OCI-LY1 (cell line): ENCODE measurements around the gene DACH1.

Experiments used
- H2AFZ ChIP-seq: fragments of 200-600 bp; sonication (generic), shearing (Covaris generic); 2 replicates; pipeline ENCODE4 v1.6.0; 2014; ENCODE audit warnings: antibody characterized with exemption, mild to moderate bottlenecking, low read length
- H3F3A ChIP-seq: fragments of 200-600 bp; sonication (generic), shearing (Covaris generic); 2 replicates; pipeline ENCODE4 v1.6.0; 2014; ENCODE audit warnings: mild to moderate bottlenecking, antibody characterized with exemption, low read length, moderate library complexity; ENCODE audit not compliant: insufficient read depth
- H3K27ac ChIP-seq: fragments of 200-600 bp; sonication (generic); 2 replicates; pipeline ENCODE4 v1.5.1; 2014; ENCODE audit warnings: low read length, mixed run types, mild to moderate bottlenecking, low read depth; ENCODE audit not compliant: poor library complexity, severe bottlenecking
- H3K27me3 ChIP-seq: fragments of 200-600 bp; sonication (generic); 2 replicates; pipeline ENCODE4 v1.6.0; 2014; ENCODE audit warnings: antibody characterized with exemption, mild to moderate bottlenecking, low read length, moderate library complexity; ENCODE audit not compliant: insufficient read depth
- H3K36me3 ChIP-seq: fragments of 200-600 bp; sonication (generic); 2 replicates; pipeline ENCODE4 v1.6.1; 2014; ENCODE audit warnings: mild to moderate bottlenecking, antibody characterized with exemption, low read length, moderate library complexity, mixed read lengths; ENCODE audit not compliant: insufficient read depth
- H3K4me1 ChIP-seq: fragments of 200-600 bp; sonication (generic); 2 replicates; pipeline ENCODE4 v1.5.1; 2014; ENCODE audit warnings: mild to moderate bottlenecking, low read length, moderate library complexity; ENCODE audit not compliant: insufficient read depth, severe bottlenecking
- H3K4me2 ChIP-seq: fragments of 200-600 bp; sonication (generic), shearing (Covaris generic); 2 replicates; pipeline ENCODE4 v1.6.1; 2014; ENCODE audit warnings: low read length
- H3K4me3 ChIP-seq: fragments of 200-600 bp; sonication (generic); 2 replicates; pipeline ENCODE4 v1.5.1; 2014; ENCODE audit warnings: low read length, low read depth, mild to moderate bottlenecking, mixed read lengths; ENCODE audit not compliant: poor library complexity, severe bottlenecking
- H3K79me2 ChIP-seq: fragments of 200-600 bp; shearing (Covaris generic); 2 replicates; pipeline ENCODE4 v1.6.1; 2016; ENCODE audit warnings: mixed run types, low read length, mixed read lengths; ENCODE audit not compliant: insufficient read depth
- H3K9ac ChIP-seq: fragments of 200-600 bp; sonication (generic), shearing (Covaris generic); 2 replicates; pipeline ENCODE4 v1.6.1; 2014; ENCODE audit warnings: mild to moderate bottlenecking, low read length, mixed read lengths
- H3K9me2 ChIP-seq: fragments of 200-600 bp; sonication (generic), shearing (Covaris generic); 2 replicates; pipeline ENCODE4 v1.6.1; 2014; ENCODE audit warnings: low read depth, mild to moderate bottlenecking, low read length, mixed read lengths
- H3K9me3 ChIP-seq: fragments of 200-600 bp; shearing (Covaris generic); 2 replicates; pipeline ENCODE4 v1.6.1; 2014; ENCODE audit warnings: low read length, mixed read lengths
- H4K20me1 ChIP-seq: fragments of 200-600 bp; sonication (generic), shearing (Covaris generic); 2 replicates; pipeline ENCODE4 v1.6.0; 2016; ENCODE audit warnings: mild to moderate bottlenecking, low read length; ENCODE audit not compliant: insufficient read depth
- EZH2 ChIP-seq: fragments of 200-600 bp; sonication (generic), shearing (Covaris generic); IDR thresholded peaks from 2 replicates; pipeline ENCODE4 v1.8.0; 2017; ENCODE audit warnings: borderline replicate concordance, mixed run types, mild to moderate bottlenecking, antibody characterized with exemption, low read length, moderate library complexity, mixed read lengths
- TF ChIP-seq, protein P1 (sequence below): fragments of 200-600 bp; sonication (generic), shearing (Covaris generic); IDR thresholded peaks from 2 replicates; pipeline ENCODE4 v1.5.1; 2017; ENCODE audit warnings: mild to moderate bottlenecking, antibody characterized with exemption, low read length, moderate library complexity, mixed read lengths

The DACH1 gene

DNA sequence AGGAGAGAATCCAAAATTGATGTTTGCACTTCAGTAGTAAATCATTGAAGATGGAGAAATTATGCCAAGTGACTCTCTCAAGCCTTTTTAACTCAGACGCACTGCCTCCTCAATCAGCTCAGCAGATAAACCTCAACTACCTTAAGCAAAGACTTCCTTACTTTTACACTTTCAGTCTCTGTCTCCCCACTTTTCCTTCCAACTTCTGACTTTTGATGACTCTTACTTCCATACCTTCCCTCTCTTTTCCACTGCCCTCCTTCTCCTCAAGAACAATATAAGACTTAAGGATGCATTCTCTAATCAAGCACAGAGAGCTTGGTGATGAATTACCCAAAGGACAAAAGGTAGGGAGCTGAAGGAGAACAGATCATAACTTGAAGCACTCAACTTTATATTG is 4.8 kb upstream of the DACH1 start:
- Histone ChIP-seq H3K9me3 (no peaks in the 10 kb centered on the region), H3K27me3 (no peaks in the 10 kb centered on the region), H3K4me3 (no peak overlapping the region), H3F3A (no peaks in the 10 kb centered on the region), H3K9me2 (no peaks in the 10 kb centered on the region), H3K9ac (no peak overlapping the region), H3K4me2 (no peak overlapping the region), H3K36me3 (no peaks in the 10 kb centered on the region), H4K20me1 (no peaks in the 10 kb centered on the region), H3K4me1 (no peaks in the 10 kb centered on the region), H2AFZ (no peak overlapping the region), H3K79me2 (no peaks in the 10 kb centered on the region), H3K27ac (no peak overlapping the region)
- TF ChIP-seq EZH2 = no peak
- TF ChIP-seq, protein P1, sequence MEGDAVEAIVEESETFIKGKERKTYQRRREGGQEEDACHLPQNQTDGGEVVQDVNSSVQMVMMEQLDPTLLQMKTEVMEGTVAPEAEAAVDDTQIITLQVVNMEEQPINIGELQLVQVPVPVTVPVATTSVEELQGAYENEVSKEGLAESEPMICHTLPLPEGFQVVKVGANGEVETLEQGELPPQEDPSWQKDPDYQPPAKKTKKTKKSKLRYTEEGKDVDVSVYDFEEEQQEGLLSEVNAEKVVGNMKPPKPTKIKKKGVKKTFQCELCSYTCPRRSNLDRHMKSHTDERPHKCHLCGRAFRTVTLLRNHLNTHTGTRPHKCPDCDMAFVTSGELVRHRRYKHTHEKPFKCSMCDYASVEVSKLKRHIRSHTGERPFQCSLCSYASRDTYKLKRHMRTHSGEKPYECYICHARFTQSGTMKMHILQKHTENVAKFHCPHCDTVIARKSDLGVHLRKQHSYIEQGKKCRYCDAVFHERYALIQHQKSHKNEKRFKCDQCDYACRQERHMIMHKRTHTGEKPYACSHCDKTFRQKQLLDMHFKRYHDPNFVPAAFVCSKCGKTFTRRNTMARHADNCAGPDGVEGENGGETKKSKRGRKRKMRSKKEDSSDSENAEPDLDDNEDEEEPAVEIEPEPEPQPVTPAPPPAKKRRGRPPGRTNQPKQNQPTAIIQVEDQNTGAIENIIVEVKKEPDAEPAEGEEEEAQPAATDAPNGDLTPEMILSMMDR = no peak

DNA sequence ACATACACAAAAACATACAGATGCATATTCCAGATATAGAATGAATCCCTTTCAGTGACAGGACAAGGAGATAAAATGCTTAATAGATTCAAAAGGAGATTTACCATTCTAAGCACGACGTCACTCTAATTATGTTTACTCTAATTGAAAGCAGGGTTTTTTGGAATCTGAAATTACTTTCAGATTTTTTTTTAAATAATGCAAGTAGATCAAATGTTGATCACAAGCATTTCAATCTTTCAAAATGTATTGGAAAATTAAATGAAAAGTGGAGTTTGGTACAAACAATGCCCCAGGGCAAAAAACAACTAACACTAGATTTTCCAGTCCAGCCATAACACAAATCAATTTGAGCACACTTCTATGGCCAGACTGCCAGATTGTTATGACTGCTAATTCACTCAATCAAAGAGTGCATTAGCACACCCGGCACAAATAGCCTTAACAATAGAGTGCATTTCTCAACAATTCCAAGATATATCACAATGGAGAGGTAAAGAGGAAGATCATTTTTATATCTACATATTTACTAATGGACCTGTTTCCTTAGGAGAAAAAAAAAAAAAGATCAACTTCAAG is 4.3 kb upstream of the DACH1 start:
- H4K20me1 ChIP-seq = no peaks in the 10 kb centered on the region
- H3K27ac ChIP-seq = no peak overlapping the region
- H3K9ac ChIP-seq = no peak overlapping the region
- H3K9me3 ChIP-seq = no peaks in the 10 kb centered on the region
- no peak overlapping the region for H3K4me3 ChIP-seq
- no peaks in the 10 kb centered on the region for H3K4me1 ChIP-seq
- no peaks in the 10 kb centered on the region for H3K9me2 ChIP-seq
- no peak overlapping the region for H2AFZ ChIP-seq
- H3F3A ChIP-seq = no peaks in the 10 kb centered on the region
- TF ChIP-seq EZH2 = no peak
- TF ChIP-seq, protein P1 = no peak
- H3K79me2 ChIP-seq = no peaks in the 10 kb centered on the region
- no peaks in the 10 kb centered on the region for H3K27me3 ChIP-seq
- no peaks in the 10 kb centered on the region for H3K36me3 ChIP-seq
- no peak overlapping the region for H3K4me2 ChIP-seq

DNA sequence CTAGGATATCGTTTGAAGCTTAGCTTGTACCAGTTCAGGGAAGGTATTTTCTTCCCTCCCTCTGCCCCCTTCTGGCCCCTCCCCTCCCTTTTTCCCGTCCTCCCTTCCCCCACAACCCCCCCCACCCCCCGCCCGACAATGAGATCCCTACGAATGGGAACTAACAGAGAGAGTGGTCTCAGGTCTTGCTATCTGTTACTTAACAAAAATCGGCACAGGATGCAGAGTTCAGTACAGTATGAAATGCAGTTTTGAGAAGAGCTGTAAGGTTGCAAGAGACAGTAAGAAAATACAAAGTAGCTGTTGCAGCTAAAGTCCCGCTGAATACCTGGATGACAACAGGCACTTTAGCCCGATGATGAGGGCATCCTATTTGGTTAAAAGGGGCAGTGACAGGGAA is 3.1 kb upstream of the DACH1 start:
- H3K36me3 ChIP-seq = no peaks in the 10 kb centered on the region
- H3K9me3 ChIP-seq = no peaks in the 10 kb centered on the region
- H2AFZ ChIP-seq = no peak overlapping the region
- no peak overlapping the region for H3K4me3 ChIP-seq
- no peak overlapping the region for H3K4me2 ChIP-seq
- no peaks in the 10 kb centered on the region for H4K20me1 ChIP-seq
- H3K27ac ChIP-seq = no peak overlapping the region
- H3K4me1 ChIP-seq = no peaks in the 10 kb centered on the region
- H3K79me2 ChIP-seq = no peaks in the 10 kb centered on the region
- TF ChIP-seq, protein P1 = no peak
- TF ChIP-seq EZH2 = no peak
- H3K27me3 ChIP-seq = no peaks in the 10 kb centered on the region
- no peaks in the 10 kb centered on the region for H3F3A ChIP-seq
- H3K9ac ChIP-seq = no peak overlapping the region
- no peaks in the 10 kb centered on the region for H3K9me2 ChIP-seq
